ENCODE results near the gene MAD2L1BP. TPM values are rescaled to one million over a fixed set of nuclear protein-coding genes. Genes with fewer than 3 reads are reported as not detected.
A peak's percentile ranks its signal among the peaks of the same experiment; 100 is the strongest.
"Not testable (repeated sequence)": the region's sequence is repeated elsewhere in the genome, so short reads cannot be mapped to it uniquely, and the experiment has no call there.

Gene MAD2L1BP
- polyA plus RNA-seq, 2 donors: 10.1 to 23.6 TPM

GRCh38 chr6:43658161-43658560, 22.5 kb downstream of the MAD2L1BP start:
- 88 to 90% methylated on average over 9 of the region's 9 CpGs for WGBS, 2 donors
- Histone ChIP-seq H3K4me1 (ENCODE audit: control insufficient read depth in 2 of 2, insufficient read depth in 2 of 2, low read length in 1 of 2) (no peaks in the 10 kb centered on the region), H3K4me3 (ENCODE audit: low read depth in 1 of 2, low read length in 2 of 2) (no peak overlapping the region), H3K27me3 (ENCODE audit: control insufficient read depth in 1 of 2, insufficient read depth in 2 of 2, low read length in 2 of 2) (no peaks in the 10 kb centered on the region), H3K36me3 (ENCODE audit: control insufficient read depth in 2 of 2, insufficient read depth in 2 of 2, low read length in 1 of 2) (no peaks in the 10 kb centered on the region), H3K9me3 (ENCODE audit: control insufficient read depth in 2 of 2, insufficient read depth in 1 of 2, low read depth in 1 of 2, low read length in 1 of 2) (no peaks in the 10 kb centered on the region), H3K27ac (ENCODE audit: low read depth in 2 of 2, low read length in 1 of 2) (no peak overlapping the region)

DNA sequence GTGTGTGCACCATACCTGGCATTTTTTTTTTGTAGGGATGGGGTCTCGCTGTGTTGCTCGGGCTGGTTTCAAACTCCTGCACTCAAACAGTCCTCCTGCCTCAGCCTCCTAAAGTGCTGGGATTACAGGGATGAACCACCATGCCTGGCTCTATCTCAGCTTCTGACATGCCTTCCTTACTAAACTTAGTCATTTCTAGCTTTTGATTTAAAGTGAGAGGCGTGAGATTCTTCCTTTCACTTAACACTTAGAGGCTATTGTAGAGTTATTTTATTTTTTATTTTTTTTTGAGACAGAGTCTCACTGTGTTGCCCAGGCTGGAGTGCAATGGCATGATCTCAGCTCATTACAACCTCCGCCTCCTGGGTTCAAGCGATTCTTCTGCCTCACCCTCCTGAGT, 27.3 kb downstream of the MAD2L1BP start:
- H3K36me3 ChIP-seq (ENCODE audit: control insufficient read depth in 2 of 2, insufficient read depth in 2 of 2, low read length in 1 of 2); H3K4me3 ChIP-seq (ENCODE audit: low read depth in 1 of 2, low read length in 2 of 2); H3K27me3 ChIP-seq (ENCODE audit: control insufficient read depth in 1 of 2, insufficient read depth in 2 of 2, low read length in 2 of 2); H3K9me3 ChIP-seq (ENCODE audit: control insufficient read depth in 2 of 2, insufficient read depth in 1 of 2, low read depth in 1 of 2, low read length in 1 of 2); H3K27ac ChIP-seq (ENCODE audit: low read depth in 2 of 2, low read length in 1 of 2): not testable (repeated sequence)
- peaks cover 0 to 10% of the 10 kb centered on the region in 2 donors for H3K4me1 ChIP-seq (ENCODE audit: control insufficient read depth in 2 of 2, insufficient read depth in 2 of 2, low read length in 1 of 2)
- WGBS, 2 donors: 87 to 91% methylated on average over 5 of the region's 5 CpGs

GRCh38 chr6:43665376-43665775, 29.7 kb downstream of the MAD2L1BP start:
- WGBS, 2 donors: 76 to 94% methylated on average over 1 of the region's 1 CpG
- Histone ChIP-seq H3K4me1 (ENCODE audit: control insufficient read depth in 2 of 2, insufficient read depth in 2 of 2, low read length in 1 of 2) (peaks cover 15 to 28% of the 10 kb centered on the region in 2 donors), H3K36me3 (ENCODE audit: control insufficient read depth in 2 of 2, insufficient read depth in 2 of 2, low read length in 1 of 2) (no peaks in the 10 kb centered on the region), H3K27ac (ENCODE audit: low read depth in 2 of 2, low read length in 1 of 2) (no peak overlapping the region), H3K4me3 (ENCODE audit: low read depth in 1 of 2, low read length in 2 of 2) (no peak overlapping the region), H3K27me3 (ENCODE audit: control insufficient read depth in 1 of 2, insufficient read depth in 2 of 2, low read length in 2 of 2) (no peaks in the 10 kb centered on the region), H3K9me3 (ENCODE audit: control insufficient read depth in 2 of 2, insufficient read depth in 1 of 2, low read depth in 1 of 2, low read length in 1 of 2) (no peaks in the 10 kb centered on the region)

GRCh38 chr6:43666196-43666920, 30.7 kb downstream of the MAD2L1BP start:
- Histone ChIP-seq H3K4me1 (ENCODE audit: control insufficient read depth in 2 of 2, insufficient read depth in 2 of 2, low read length in 1 of 2) (peaks cover 15 to 28% of the 10 kb centered on the region in 2 donors), H3K9me3 (ENCODE audit: control insufficient read depth in 2 of 2, insufficient read depth in 1 of 2, low read depth in 1 of 2, low read length in 1 of 2) (no peaks in the 10 kb centered on the region), H3K4me3 (ENCODE audit: low read depth in 1 of 2, low read length in 2 of 2) (no peak overlapping the region), H3K27me3 (ENCODE audit: control insufficient read depth in 1 of 2, insufficient read depth in 2 of 2, low read length in 2 of 2) (no peaks in the 10 kb centered on the region), H3K36me3 (ENCODE audit: control insufficient read depth in 2 of 2, insufficient read depth in 2 of 2, low read length in 1 of 2) (peaks cover 3 to 5% of the 10 kb centered on the region in 2 donors), H3K27ac (ENCODE audit: low read depth in 2 of 2, low read length in 1 of 2) (no peak overlapping the region)
- WGBS, 2 donors: 59 to 62% methylated on average over 13 of the region's 13 CpGs

DNA sequence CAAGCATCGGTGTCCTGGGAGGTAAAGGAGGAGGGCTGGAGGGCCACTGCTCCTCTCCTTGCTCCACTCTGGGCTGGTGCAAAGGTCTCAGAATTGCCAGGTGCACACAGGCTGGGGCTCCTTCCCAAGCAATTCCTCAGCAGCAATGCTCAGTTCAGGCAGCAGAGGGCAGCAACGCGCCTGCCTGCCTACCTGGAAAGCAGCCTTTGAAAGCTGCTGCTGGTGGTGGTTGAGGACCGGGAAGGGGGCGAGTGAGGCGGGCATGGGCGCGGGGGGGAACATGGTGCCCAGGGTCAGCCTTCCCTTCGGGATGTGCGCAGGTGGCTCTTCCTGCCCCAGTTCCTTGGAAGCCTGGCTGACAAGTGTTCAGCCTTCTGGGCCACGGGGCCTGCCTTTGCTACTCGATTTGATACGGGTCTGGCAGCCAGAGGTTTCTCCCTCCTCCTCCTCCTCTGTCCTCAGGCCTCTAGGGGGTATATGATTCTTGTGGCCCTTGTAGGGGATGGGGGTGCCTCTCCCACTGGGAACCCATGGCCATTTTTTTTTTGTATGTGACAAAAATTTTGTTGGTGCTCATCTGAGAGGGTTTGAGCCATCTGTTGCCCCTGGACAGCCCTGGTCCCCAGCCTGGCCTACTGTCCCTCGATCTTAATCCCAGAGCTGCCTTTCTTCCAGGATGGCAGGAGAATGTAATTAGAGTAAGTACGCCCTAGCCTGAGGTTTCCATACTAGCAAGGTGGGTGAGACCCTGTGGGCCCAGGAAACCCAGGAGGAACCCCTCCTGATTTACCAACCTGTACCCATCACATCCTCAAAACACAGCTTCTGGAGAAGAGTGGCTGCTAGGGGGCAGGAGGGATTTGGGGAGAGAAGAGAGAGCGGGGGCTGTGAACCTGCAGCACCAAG, 31.9 kb downstream of the MAD2L1BP start:
- H3K36me3 ChIP-seq (ENCODE audit: control insufficient read depth in 2 of 2, insufficient read depth in 2 of 2, low read length in 1 of 2): peaks cover 6% of the 10 kb centered on the region in 2 donors
- peaks cover 15 to 28% of the 10 kb centered on the region in 2 donors for H3K4me1 ChIP-seq (ENCODE audit: control insufficient read depth in 2 of 2, insufficient read depth in 2 of 2, low read length in 1 of 2)
- no peaks in the 10 kb centered on the region for H3K9me3 ChIP-seq (ENCODE audit: control insufficient read depth in 2 of 2, insufficient read depth in 1 of 2, low read depth in 1 of 2, low read length in 1 of 2)
- H3K4me3 ChIP-seq (ENCODE audit: low read depth in 1 of 2, low read length in 2 of 2): no peak overlapping the region
- H3K27ac ChIP-seq (ENCODE audit: low read depth in 2 of 2, low read length in 1 of 2): peak overlapping the region; percentile 50 to 92
- 11 to 12% methylated on average over 16 of the region's 16 CpGs for WGBS, 2 donors
- no peaks in the 10 kb centered on the region for H3K27me3 ChIP-seq (ENCODE audit: control insufficient read depth in 1 of 2, insufficient read depth in 2 of 2, low read length in 2 of 2)

- 26 to 28% methylated on average over 17 of the region's 17 CpGs for WGBS, 2 donors
- peak overlapping the region; percentile 77 to 92 for H3K27ac ChIP-seq (ENCODE audit: low read depth in 2 of 2, low read length in 1 of 2)
- peaks cover 6 to 8% of the 10 kb centered on the region in 2 donors for H3K36me3 ChIP-seq (ENCODE audit: control insufficient read depth in 2 of 2, insufficient read depth in 2 of 2, low read length in 1 of 2)
- peaks cover 15 to 28% of the 10 kb centered on the region in 2 donors for H3K4me1 ChIP-seq (ENCODE audit: control insufficient read depth in 2 of 2, insufficient read depth in 2 of 2, low read length in 1 of 2)
- no peak overlapping the region for H3K4me3 ChIP-seq (ENCODE audit: low read depth in 1 of 2, low read length in 2 of 2)
- H3K27me3 ChIP-seq (ENCODE audit: control insufficient read depth in 1 of 2, insufficient read depth in 2 of 2, low read length in 2 of 2): no peaks in the 10 kb centered on the region
- no peaks in the 10 kb centered on the region for H3K9me3 ChIP-seq (ENCODE audit: control insufficient read depth in 2 of 2, insufficient read depth in 1 of 2, low read depth in 1 of 2, low read length in 1 of 2)
Measured at GRCh38 chr6:43668151-43669028, 32.8 kb downstream of the MAD2L1BP start.

DNA sequence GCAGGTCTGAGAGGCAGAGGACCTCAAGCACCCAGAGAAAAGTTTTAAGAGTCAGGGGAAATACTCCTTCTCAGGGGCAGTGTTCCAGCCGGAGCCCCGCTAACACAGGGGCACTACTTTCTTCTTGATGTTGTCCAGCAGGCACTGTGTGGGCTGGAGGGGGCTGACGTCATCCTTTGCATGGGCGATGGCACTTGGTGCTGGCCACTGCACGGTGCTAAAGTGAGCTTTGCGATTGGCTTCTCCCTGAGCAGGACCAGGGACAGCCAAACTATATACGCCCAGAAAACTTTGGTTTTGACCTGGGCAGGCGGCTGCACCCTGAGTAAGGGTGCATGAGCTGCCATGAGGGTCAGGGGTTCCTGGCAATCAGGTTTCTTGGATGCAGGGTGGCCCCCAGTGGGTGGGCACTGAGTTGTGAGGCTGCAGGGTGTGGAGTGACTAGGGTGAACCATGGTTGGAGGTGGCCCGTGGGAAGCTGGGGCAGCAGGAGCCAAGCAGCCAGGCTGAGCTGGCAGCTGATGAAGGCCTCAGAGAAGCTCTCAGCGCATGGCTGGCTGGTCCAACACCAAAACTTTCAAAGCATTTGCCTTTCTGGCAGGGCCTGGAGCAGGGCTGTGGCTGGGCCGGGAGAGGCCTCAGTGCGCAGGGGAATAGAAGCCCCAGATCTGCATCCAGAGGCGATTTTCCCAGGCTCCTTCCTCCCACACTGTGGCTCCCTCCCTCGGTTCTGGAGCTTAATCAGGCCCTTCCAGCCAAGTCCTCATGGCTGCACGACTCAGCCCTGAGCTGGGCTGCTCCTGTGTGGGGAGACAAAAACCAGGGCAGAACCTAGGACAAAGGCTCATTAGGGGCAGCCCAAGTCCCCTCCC, 33.6 kb downstream of the MAD2L1BP start:
- 47 to 53% methylated on average over 15 of the region's 15 CpGs for WGBS, 2 donors
- H3K4me1 ChIP-seq (ENCODE audit: control insufficient read depth in 2 of 2, insufficient read depth in 2 of 2, low read length in 1 of 2): peaks cover 15 to 28% of the 10 kb centered on the region in 2 donors

GRCh38 chr6:43669922-43670622, 34.4 kb downstream of the MAD2L1BP start:
- Histone ChIP-seq H3K9me3 (ENCODE audit: control insufficient read depth in 2 of 2, insufficient read depth in 1 of 2, low read depth in 1 of 2, low read length in 1 of 2) (no peaks in the 10 kb centered on the region), H3K4me1 (ENCODE audit: control insufficient read depth in 2 of 2, insufficient read depth in 2 of 2, low read length in 1 of 2) (peaks cover 15 to 28% of the 10 kb centered on the region in 2 donors), H3K27me3 (ENCODE audit: control insufficient read depth in 1 of 2, insufficient read depth in 2 of 2, low read length in 2 of 2) (no peaks in the 10 kb centered on the region), H3K27ac (ENCODE audit: low read depth in 2 of 2, low read length in 1 of 2) (peak overlapping the region; percentile 77 to 92), H3K36me3 (ENCODE audit: control insufficient read depth in 2 of 2, insufficient read depth in 2 of 2, low read length in 1 of 2) (peaks cover 13 to 23% of the 10 kb centered on the region in 2 donors), H3K4me3 (ENCODE audit: low read depth in 1 of 2, low read length in 2 of 2) (no peak overlapping the region)
- WGBS, 2 donors: 69 to 78% methylated on average over 6 of the region's 6 CpGs

More for the DNA sequence above, 33.6 kb downstream of the MAD2L1BP start:
- Histone ChIP-seq H3K36me3 (ENCODE audit: control insufficient read depth in 2 of 2, insufficient read depth in 2 of 2, low read length in 1 of 2) (peaks cover 11 to 16% of the 10 kb centered on the region in 2 donors), H3K4me3 (ENCODE audit: low read depth in 1 of 2, low read length in 2 of 2) (no peak overlapping the region), H3K27me3 (ENCODE audit: control insufficient read depth in 1 of 2, insufficient read depth in 2 of 2, low read length in 2 of 2) (no peaks in the 10 kb centered on the region), H3K9me3 (ENCODE audit: control insufficient read depth in 2 of 2, insufficient read depth in 1 of 2, low read depth in 1 of 2, low read length in 1 of 2) (no peaks in the 10 kb centered on the region), H3K27ac (ENCODE audit: low read depth in 2 of 2, low read length in 1 of 2) (peak overlapping the region; percentile 77 to 92)

Measured in esophagus (tissue), 2 donors.